Naive thymus-derived CD4-positive, alpha-beta T cell (primary cell): Measurements from ENCODE around the gene AMPD3. TPM values are rescaled to one million over a fixed set of nuclear protein-coding genes. Genes with fewer than 3 reads are reported as not detected.

ENCODE experiments used
- ATAC-seq: fragments of 150-1000 bp; cut with Tn5 transposase; 2 replicates; pipeline ENCODE4 v1.10.0; 2021; ENCODE audit warnings: mild to moderate bottlenecking, moderate library complexity
- CTCF ChIA-PET: fragments of 350-600 bp; sonication (Branson Sonifier 250); formaldehyde crosslinking; loops from one replicate; lab custom pipeline; 2021; ENCODE audit warnings: antibody characterized with exemption; lab: Charles Lee
- POLR2A ChIA-PET: fragments of 350-600 bp; sonication (Branson Sonifier 250); formaldehyde crosslinking; loops from one replicate; lab custom pipeline; 2021; ENCODE audit warnings: antibody characterized with exemption, inconsistent platforms; lab: Charles Lee
- DNase-seq, 9 donors: peaks; one replicate each; pipeline versions ENCODE4 v3.0.0 to v3.0.0-alpha.2; 2020 to 2022; ENCODE audit warnings: mixed read lengths in 1 of 9
- H3K27ac ChIP-seq: one replicate; pipeline ENCODE4 v1.7.0; 2013; ENCODE audit warnings: mild to moderate bottlenecking, low read depth, low read length, moderate library complexity
- H3K27me3 ChIP-seq, 2 donors: one replicate each; pipeline ENCODE4 v1.7.0; 2013; ENCODE audit warnings: low read length in 2 of 2, mild to moderate bottlenecking in 2 of 2, moderate library complexity in 2 of 2; ENCODE audit not compliant: control insufficient read depth in 2 of 2, insufficient read depth in 2 of 2
- H3K36me3 ChIP-seq, 3 experiments: 1 replicate in 2 of 3; 2 replicates in 1 of 3; pipeline ENCODE4 v1.7.0; 2013; ENCODE audit warnings: low read length in 3 of 3, mild to moderate bottlenecking in 3 of 3, moderate library complexity in 1 of 3; ENCODE audit not compliant: insufficient read depth in 3 of 3, control insufficient read depth in 2 of 3
- H3K4me1 ChIP-seq, 2 donors: one replicate each; pipeline ENCODE4 v1.7.0; 2013; ENCODE audit warnings: low read length in 2 of 2, mild to moderate bottlenecking in 2 of 2, moderate library complexity in 1 of 2; ENCODE audit not compliant: control insufficient read depth in 2 of 2, insufficient read depth in 2 of 2
- H3K4me3 ChIP-seq: 2 replicates; pipeline ENCODE4 v1.7.0; 2013; ENCODE audit warnings: mild to moderate bottlenecking, low read length
- H3K9me3 ChIP-seq, 3 experiments: 1 replicate in 2 of 3; 2 replicates in 1 of 3; pipeline ENCODE4 v1.7.0; 2013; ENCODE audit warnings: low read length in 3 of 3; ENCODE audit not compliant: control insufficient read depth in 2 of 3
- H3K27ac Mint-ChIP-seq, 9 donors: one replicate each; pipeline ENCODE4 v1.8.0; 2020 to 2022; ENCODE audit warnings: mixed read lengths in 9 of 9, mild to moderate bottlenecking in 8 of 9, moderate library complexity in 5 of 9, inconsistent platforms in 2 of 9
- H3K27me3 Mint-ChIP-seq, 5 donors: one replicate each; pipeline ENCODE4 v1.8.0; 2021 to 2022; ENCODE audit warnings: mixed read lengths in 5 of 5, mild to moderate bottlenecking in 1 of 5
- H3K36me3 Mint-ChIP-seq, 5 donors: one replicate each; pipeline ENCODE4 v1.8.0; 2020 to 2022; ENCODE audit warnings: mixed read lengths in 5 of 5, mild to moderate bottlenecking in 3 of 5, inconsistent platforms in 1 of 5
- H3K4me1 Mint-ChIP-seq, 7 donors: one replicate each; pipeline ENCODE4 v1.8.0; 2020 to 2022; ENCODE audit warnings: mixed read lengths in 7 of 7, mild to moderate bottlenecking in 3 of 7, inconsistent platforms in 1 of 7
- H3K4me3 Mint-ChIP-seq, 10 donors: one replicate each; pipeline ENCODE4 v1.8.0; 2020 to 2022; ENCODE audit warnings: mild to moderate bottlenecking in 10 of 10, mixed read lengths in 10 of 10, moderate library complexity in 6 of 10, inconsistent platforms in 2 of 10
- H3K9me3 Mint-ChIP-seq, 11 donors: one replicate each; pipeline ENCODE4 v1.8.0; 2020 to 2022; ENCODE audit warnings: mixed read lengths in 11 of 11, mild to moderate bottlenecking in 4 of 11, inconsistent platforms in 1 of 11, moderate library complexity in 1 of 11
- intact Hi-C, 2 donors: fragments of 100-400 bp; cut with micrococcal nuclease; formaldehyde crosslinking; loops; one replicate each; pipeline ENCODE4 v1.15.1; 2023
- polyA plus RNA-seq, 2 donors: library from polyadenylated mRNA; unstranded; fragments of 300-500 nt; fragmentation: Illumina TruSeq; gene quantifications; one replicate each; pipeline ENCODE4 v1.2.3, GENCODE V29; 2021
- total RNA-seq, 6 experiments: library from RNA in 5 of 6; stranded (reverse) in 5 of 6; gene quantifications; 1 replicate in 5 of 6; 2 replicates in 1 of 6; pipeline ENCODE4 v1.2.3 and lab custom pipeline; 2021 to 2026

Gene AMPD3
- total and polyA plus RNA-seq, 7 experiments from 2014 or later, result 12.9 to 35.1 (median 29.9) TPM

DNA sequence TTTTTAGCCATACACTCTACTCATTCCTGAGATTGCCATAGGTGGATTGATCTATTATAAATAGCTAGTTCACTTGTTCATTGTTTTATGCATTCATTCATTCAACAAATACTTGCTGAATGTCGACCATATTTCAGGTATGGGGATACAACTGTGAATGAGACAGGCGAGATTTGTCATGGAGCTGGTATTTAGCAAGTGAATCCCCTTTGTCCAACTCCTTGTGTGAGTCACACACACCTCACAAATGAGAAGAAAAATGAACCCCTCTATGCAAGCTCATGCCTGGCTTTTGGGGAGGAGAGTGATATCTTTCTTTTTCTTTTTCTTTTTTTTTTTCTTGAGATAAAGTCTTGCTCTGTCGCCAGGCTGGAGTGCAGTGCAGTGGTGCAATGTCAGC lies 1.8 kb upstream of the AMPD3 start:
- ChIA-PET POLR2A (interaction anchor here (1.0 kb wide), 1 partner anchor 10 kb away, joined by 3 read pairs; no protein-coding TSS in a partner anchor), CTCF (interaction anchor here (1.7 kb wide), 1 partner anchor 38 kb away, joined by 4 read pairs; no protein-coding TSS in a partner anchor)
- H3K27ac ChIP-seq, result no peak overlapping the region
- no peaks in the 10 kb centered on the region for H3K27me3 ChIP-seq
- H3K4me3 ChIP-seq, result no peak overlapping the region
- Mint-ChIP-seq H3K9me3 (peaks cover 0 to 2% (median 0%) of the 10 kb centered on the region in 11 donors), H3K27me3 (peaks cover 0 to 19% (median 0%) of the 10 kb centered on the region in 5 donors), H3K27ac (peak overlapping the region in 3 of 9 donors; percentile 93 to 95 (median 95)), H3K4me3 (peak overlapping the region in 1 of 10 donors; percentile 16), H3K4me1 (peaks cover 61 to 89% (median 80%) of the 10 kb centered on the region in 7 donors), H3K36me3 (peaks cover 0 to 12% (median 0%) of the 10 kb centered on the region in 5 donors)
- H3K36me3 ChIP-seq, result no peaks in the 10 kb centered on the region
- peaks cover 47 to 61% of the 10 kb centered on the region in 2 donors for H3K4me1 ChIP-seq
- intact Hi-C loops, result loop anchor here (10.0 kb wide), 3 partner anchors 698 to 1768 kb away; partner anchors contain the start of genes RPL27A (in 1 of the 2) and TRIM66 (in 1 of the 2)
- H3K9me3 ChIP-seq, result no peaks in the 10 kb centered on the region
- no peak for DNase-seq
- no peak for ATAC-seq

DNA sequence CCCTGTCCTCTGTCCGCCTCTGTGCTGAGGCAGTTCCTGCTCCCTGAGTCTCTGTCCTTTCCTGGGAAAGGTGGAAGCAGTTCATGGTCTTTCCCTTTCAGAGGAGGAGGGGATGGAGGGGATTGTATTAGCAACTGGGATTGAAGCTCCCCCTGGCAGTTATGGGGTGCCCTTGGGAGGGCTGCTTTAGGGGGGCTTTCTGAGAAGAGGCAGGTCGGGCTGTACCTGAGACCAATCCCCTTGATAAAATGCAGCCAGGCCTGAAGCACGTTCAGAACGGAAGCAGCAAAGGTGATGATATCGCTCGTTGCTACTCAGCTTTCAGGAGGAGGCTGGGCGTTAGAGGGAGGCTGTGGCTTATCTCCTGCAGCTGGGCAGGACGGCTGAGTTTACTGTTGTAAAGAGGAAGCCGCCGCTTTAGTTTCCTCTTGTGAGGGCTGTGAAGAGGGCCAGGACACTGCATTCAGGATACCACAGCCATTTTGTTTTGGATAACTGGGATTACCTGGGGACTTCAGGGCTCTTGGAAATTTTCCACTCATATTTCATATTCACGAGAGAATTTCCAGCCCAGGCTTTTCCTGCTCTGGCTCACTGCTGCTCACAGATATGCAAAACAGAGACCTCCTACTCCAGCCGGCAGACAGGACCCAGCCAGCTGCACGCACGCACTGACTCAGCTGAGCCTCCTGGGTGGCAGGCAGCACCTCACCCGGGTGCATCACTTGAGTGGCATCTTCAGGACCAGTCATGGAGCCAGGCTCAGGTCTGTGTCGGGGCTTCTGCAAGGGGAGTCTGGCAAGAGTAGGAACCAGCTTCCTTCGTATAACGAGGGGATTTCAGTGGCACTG lies 798 bp downstream of the AMPD3 start:
- Mint-ChIP-seq H3K9me3 (no peaks in the 10 kb centered on the region), H3K27ac (peak overlapping the region; percentile 87 to 98 (median 94)), H3K27me3 (peaks cover 0 to 9% (median 0%) of the 10 kb centered on the region in 5 donors), H3K4me3 (peak overlapping the region; percentile 78 to 96 (median 92)), H3K36me3 (peaks cover 0 to 12% (median 4%) of the 10 kb centered on the region in 5 donors), H3K4me1 (peaks cover 72 to 92% (median 90%) of the 10 kb centered on the region in 7 donors)
- Histone ChIP-seq H3K27me3 (no peaks in the 10 kb centered on the region), H3K9me3 (no peaks in the 10 kb centered on the region), H3K4me3 (peak overlapping the region; percentile 55), H3K36me3 (no peaks in the 10 kb centered on the region), H3K4me1 (peaks cover 62 to 67% of the 10 kb centered on the region in 2 donors), H3K27ac (peak overlapping the region; percentile 75)
- peak; percentile 45 to 85 (median 77) for DNase-seq
- peak; percentile 71 for ATAC-seq
- ChIA-PET CTCF (interaction anchor here (0.9 to 2.4 kb wide), 8 partner anchors 9 to 198 kb away, joined by 3 to 13 read pairs (median 4); no protein-coding TSS in a partner anchor), POLR2A (interaction anchor here (0.7 to 3.0 kb wide), 10 partner anchors 9 to 402 kb away, joined by 3 to 22 read pairs (median 6); partner anchors contain the start of genes EIF4G2, RNF141 and ZBED5)
- intact Hi-C loops, result loop anchor here (1.0 to 10.0 kb wide), 17 partner anchors 13 to 1771 kb away; partner anchors contain the start of genes EIF4G2 (in 2 of the 2), USP47 (in 2 of the 2), ZBED5 (in 2 of the 2) and ADM (in 1 of the 2)

DNA sequence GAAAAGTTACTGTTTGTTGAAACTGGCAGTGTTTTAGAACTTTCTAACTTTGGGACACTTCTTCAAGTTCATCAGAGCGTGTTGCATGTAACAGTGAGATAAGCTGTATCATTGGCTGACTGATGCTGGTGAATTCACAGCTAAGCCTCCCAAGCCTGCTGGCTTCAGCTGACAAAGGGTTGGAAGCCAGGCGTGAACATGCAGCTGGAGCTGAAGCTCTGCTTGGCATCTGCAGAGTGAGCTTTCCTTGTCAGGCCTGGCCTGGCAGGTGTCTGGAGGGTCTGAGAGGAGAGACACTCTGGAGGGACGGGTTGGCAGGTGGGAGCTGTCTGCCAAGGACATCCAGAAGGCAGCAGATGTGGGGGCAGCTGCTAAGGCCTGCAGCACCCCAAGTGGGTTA lies 1.5 kb downstream of the AMPD3 start:
- Mint-ChIP-seq H3K36me3 (peaks cover 0 to 12% (median 6%) of the 10 kb centered on the region in 5 donors), H3K4me1 (peaks cover 69 to 87% (median 86%) of the 10 kb centered on the region in 7 donors), H3K27me3 (peaks cover 0 to 5% (median 0%) of the 10 kb centered on the region in 5 donors), H3K9me3 (no peaks in the 10 kb centered on the region), H3K27ac (peak overlapping the region; percentile 87 to 98 (median 94)), H3K4me3 (peak overlapping the region; percentile 78 to 96 (median 92))
- no peaks in the 10 kb centered on the region for H3K9me3 ChIP-seq
- no peak for DNase-seq
- intact Hi-C loops, result loop anchor here (1.0 to 10.0 kb wide), 17 partner anchors 14 to 1772 kb away; partner anchors contain the start of genes EIF4G2 (in 2 of the 2), USP47 (in 2 of the 2), ZBED5 (in 2 of the 2) and ADM (in 1 of the 2)
- no peaks in the 10 kb centered on the region for H3K27me3 ChIP-seq
- H3K4me3 ChIP-seq, result peak overlapping the region; percentile 55
- H3K27ac ChIP-seq, result peak overlapping the region; percentile 75
- ChIA-PET CTCF (interaction anchor here (0.6 to 2.4 kb wide), 6 partner anchors 10 to 228 kb away, joined by 4 to 13 read pairs (median 4); no protein-coding TSS in a partner anchor), POLR2A (interaction anchor here (0.6 to 3.0 kb wide), 7 partner anchors 11 to 422 kb away, joined by 3 to 22 read pairs (median 10); partner anchors contain the start of genes EIF4G2, RNF141 and ZBED5)
- ATAC-seq, result no peak
- peaks cover 0 to 5% (median 1%) of the 10 kb centered on the region in 3 experiments for H3K36me3 ChIP-seq
- peaks cover 55 to 63% of the 10 kb centered on the region in 2 donors for H3K4me1 ChIP-seq

DNA sequence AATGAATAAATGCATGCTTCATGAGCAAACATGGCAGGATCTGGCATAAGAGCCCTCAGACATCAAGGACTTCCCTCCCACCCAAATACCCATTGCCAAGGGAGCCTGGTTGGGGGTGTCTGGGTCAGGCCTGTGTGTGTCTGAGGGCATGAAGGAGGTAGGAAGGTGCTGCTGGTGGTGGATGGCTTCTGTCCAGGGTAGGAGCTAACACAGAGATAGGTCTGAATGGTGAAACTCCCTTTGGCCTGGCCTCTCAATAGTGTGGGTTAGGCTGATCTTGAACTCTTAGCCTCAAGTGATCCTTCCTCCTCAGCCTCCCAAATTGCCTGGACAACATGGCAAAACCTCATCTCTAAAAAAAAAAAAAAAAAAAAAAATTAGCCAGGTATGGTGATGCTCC lies 2.8 kb downstream of the AMPD3 start:
- ATAC-seq (no peak), DNase-seq (no peak)
- peaks cover 9 to 19% (median 11%) of the 10 kb centered on the region in 3 experiments for H3K36me3 ChIP-seq
- no peaks in the 10 kb centered on the region for H3K27me3 ChIP-seq
- no peaks in the 10 kb centered on the region for H3K9me3 ChIP-seq
- Mint-ChIP-seq H3K36me3 (peaks cover 8 to 20% (median 18%) of the 10 kb centered on the region in 5 donors), H3K4me3 (peak overlapping the region in 9 of 10 donors; percentile 29 to 94 (median 92)), H3K27ac (peak overlapping the region; percentile 86 to 98 (median 95)), H3K9me3 (no peaks in the 10 kb centered on the region), H3K27me3 (peaks cover 0 to 4% (median 0%) of the 10 kb centered on the region in 5 donors), H3K4me1 (peaks cover 58 to 82% (median 74%) of the 10 kb centered on the region in 7 donors)
- intact Hi-C loops, result loop anchor here (2.0 to 10.0 kb wide), 18 partner anchors 13 to 1773 kb away; partner anchors contain the start of genes EIF4G2 (in 2 of the 2), USP47 (in 2 of the 2), ZBED5 (in 2 of the 2) and ADM (in 1 of the 2)
- ChIA-PET POLR2A (interaction anchor here (1.2 to 3.0 kb wide), 3 partner anchors 11 to 348 kb away, joined by 3 to 15 read pairs (median 8); partner anchors contain the start of gene RNF141), CTCF (interaction anchor here (0.6 to 1.3 kb wide), 3 partner anchors 12 to 923 kb away, joined by 3 to 5 read pairs (median 3); partner anchors contain the start of gene RNF141)
- peak overlapping the region; percentile 75 for H3K27ac ChIP-seq
- H3K4me3 ChIP-seq, result no peak overlapping the region
- H3K4me1 ChIP-seq, result peaks cover 54% of the 10 kb centered on the region in 2 donors

DNA sequence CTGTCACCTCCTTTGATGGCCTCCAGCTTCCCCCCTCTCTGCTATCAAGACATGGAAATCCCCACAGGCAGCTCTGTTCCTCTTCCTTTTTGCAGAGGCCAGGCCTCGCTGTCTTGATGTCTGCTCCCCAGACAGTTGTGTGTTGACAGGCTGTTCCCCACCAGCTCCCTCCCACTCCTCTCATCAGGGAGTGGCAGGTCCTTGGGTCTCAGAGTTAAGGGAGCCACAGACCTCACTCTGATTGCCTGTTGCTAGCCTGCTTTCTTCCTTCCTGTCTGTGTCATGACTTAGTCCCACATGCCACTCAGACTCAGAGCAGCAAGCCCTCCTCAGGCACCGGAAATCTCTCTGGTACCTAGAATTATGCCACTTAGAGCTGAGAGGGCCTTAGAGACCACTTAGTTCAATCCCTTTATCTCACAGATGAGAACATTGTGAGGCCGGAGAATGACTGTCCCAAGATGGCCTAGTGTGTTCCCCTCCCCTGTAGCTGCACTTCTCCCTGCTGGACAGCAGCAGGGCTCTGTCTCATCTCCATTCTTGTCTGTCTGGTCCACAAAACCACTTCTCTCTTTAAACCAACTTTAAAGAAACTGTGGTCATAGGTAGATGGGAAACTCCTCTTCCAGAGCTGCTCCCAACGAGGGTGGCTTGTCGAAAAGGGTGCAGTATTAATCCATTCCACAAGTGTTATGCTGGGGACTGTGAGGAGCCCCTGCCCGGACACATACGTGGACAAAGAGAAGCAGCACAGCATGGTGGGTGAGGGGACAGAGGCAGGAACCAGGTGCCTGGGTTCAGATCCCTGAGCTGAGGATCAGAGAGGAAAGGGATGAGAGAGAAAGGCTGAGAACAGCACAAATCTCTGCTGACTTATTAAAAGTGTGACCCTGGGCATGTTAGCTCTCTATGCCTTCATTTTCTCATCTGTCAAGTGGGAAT lies 4.2 kb downstream of the AMPD3 start:
- Histone ChIP-seq H3K27me3 (no peaks in the 10 kb centered on the region), H3K9me3 (no peaks in the 10 kb centered on the region), H3K36me3 (peaks cover 20 to 33% (median 21%) of the 10 kb centered on the region in 3 experiments), H3K4me1 (peaks cover 48 to 54% of the 10 kb centered on the region in 2 donors), H3K27ac (peak overlapping the region; percentile 75), H3K4me3 (peak overlapping the region; percentile 37)
- Mint-ChIP-seq H3K36me3 (peaks cover 13 to 32% (median 22%) of the 10 kb centered on the region in 5 donors), H3K4me1 (peaks cover 50 to 73% (median 68%) of the 10 kb centered on the region in 7 donors), H3K27ac (peak overlapping the region; percentile 87 to 98 (median 95)), H3K27me3 (no peaks in the 10 kb centered on the region), H3K4me3 (peak overlapping the region; percentile 71 to 92 (median 84)), H3K9me3 (no peaks in the 10 kb centered on the region)
- CTCF ChIA-PET, result interaction anchor here (1.0 to 1.9 kb wide), 4 partner anchors 14 to 81 kb away, joined by 3 to 8 read pairs (median 4); partner anchors contain the start of gene RNF141
- peak; percentile 82 for ATAC-seq
- intact Hi-C loops, result loop anchor here (1.0 to 10.0 kb wide), 18 partner anchors 8 to 1774 kb away; partner anchors contain the start of genes USP47 (in 2 of the 2), ZBED5 (in 2 of the 2), ADM (in 1 of the 2) and CTR9 (in 1 of the 2)
- POLR2A ChIA-PET, result interaction anchor here (0.6 to 1.7 kb wide), 9 partner anchors 13 to 399 kb away, joined by 3 to 8 read pairs (median 3); partner anchors contain the start of genes EIF4G2 and ZBED5
- DNase-seq, result peak; percentile 32 to 91 (median 70)
